ENCODE measurements around the gene PGLYRP2.

GRCh38 chr19:15524781-15525180 lies 45.5 kb upstream of the PGLYRP2 start:
- TF ChIP-seq CTCF (IDR thresholded peaks at IDR 0.05) (no peak), POLR2A (IDR thresholded peaks at IDR 0.05) (no peak)
